Measurements from ENCODE around the gene SGO2. TPM values are rescaled to one million over a fixed set of nuclear protein-coding genes. Genes with fewer than 3 reads are reported as not detected.

SGO2 gene
- total and polyA plus RNA-seq, 10 of the 15 experiments (the other 5 are each of a cell fraction or from before 2014, with no cell fraction given): 15.8 to 55.2 (median 24.3) TPM

- H3K4me1 ChIP-seq (ENCODE audit: control insufficient read depth, insufficient read depth, low read length): no peaks in the 10 kb centered on the region
- ATAC-seq: no peak
- CTCF ChIA-PET: no interaction called here
- H3K27me3 ChIP-seq (replicated peaks in 1 of 2; ENCODE audit: control insufficient read depth in 2 of 2, insufficient read depth in 2 of 2, low read length in 1 of 2): no peaks in the 10 kb centered on the region
- no peak for DNase-seq (ENCODE audit: low read depth, low spot score)
- H3K4me3 ChIP-seq: no peak overlapping the region
- no peak for TF ChIP-seq ZNF592 (IDR thresholded peaks at IDR 0.05)
- no peak for TF ChIP-seq POLR2A (IDR thresholded peaks at IDR 0.05; ENCODE audit: low read depth, low read length)
- TF ChIP-seq MAX (IDR thresholded peaks at IDR 0.05; ENCODE audit: low read depth, low read length): no peak
- no peak for TF ChIP-seq NFXL1 (IDR thresholded peaks at IDR 0.05; ENCODE audit: borderline replicate concordance)
- TF ChIP-seq EGR1 (IDR thresholded peaks at IDR 0.05; ENCODE audit: borderline replicate concordance in 1 of 2, low read depth in 2 of 2, low read length in 2 of 2): no peak
- TF ChIP-seq YBX1 (IDR thresholded peaks at IDR 0.05): no peak
- TF ChIP-seq MLLT1 (IDR thresholded peaks at IDR 0.05): no peak
- no peak for TF ChIP-seq CBX5 (IDR thresholded peaks at IDR 0.05; ENCODE audit: low read depth)
- TF ChIP-seq IKZF1 (conservative IDR thresholded peaks at IDR 0.05): no peak
- TF ChIP-seq CHD1 (IDR thresholded peaks at IDR 0.05; ENCODE audit: low read depth, low read length): no peak
- no peak for TF ChIP-seq CREB1 (IDR thresholded peaks at IDR 0.05; ENCODE audit: low read depth)
- intact Hi-C loops (cut with micrococcal nuclease; ENCODE audit: unreplicated experiment) (no loop called here), in situ Hi-C loops (cut with MboI) (no loop called here)
- SMC1A ChIA-PET (ENCODE audit: uncharacterized antibody, unreplicated experiment): interaction anchor here (0.6 to 1.0 kb wide), 4 partner anchors 10 to 119 kb away, joined by 3 to 4 read pairs (median 3); no protein-coding TSS in a partner anchor
- no peaks in the 10 kb centered on the region for H3K9me3 ChIP-seq (replicated peaks; ENCODE audit: control insufficient read depth, insufficient read depth, low read length)
- H3K36me3 ChIP-seq (ENCODE audit: control insufficient read depth in 2 of 2, insufficient read depth in 2 of 2, low read length in 1 of 2): no peaks in the 10 kb centered on the region
- no peak overlapping the region for H3K27ac ChIP-seq (ENCODE audit: control insufficient read depth, insufficient read depth)
- no peaks in the 10 kb centered on the region for H3K79me2 ChIP-seq (ENCODE audit: control insufficient read depth, insufficient read depth, low read length)
- H3K4me2 ChIP-seq (ENCODE audit: control insufficient read depth, insufficient read depth): no peak overlapping the region
- no TSS peak for BruUV-seq (replicated peaks)
- no peak overlapping the region for H3K9ac ChIP-seq (ENCODE audit: control insufficient read depth, insufficient read depth, low read length)
- no peak for FAIRE-seq
- H4K20me1 ChIP-seq (ENCODE audit: control insufficient read depth, insufficient read depth): no peaks in the 10 kb centered on the region
- 12% methylated on average over 3 of the region's 3 CpGs for WGBS (ENCODE audit: insufficient coverage, insufficient replicate concordance, low lambda C conversion rate, missing lambda C conversion rate)
- POLR2A ChIA-PET: interaction anchor here (0.8 to 1.2 kb wide), 2 partner anchors 114 to 214 kb away, joined by 3 read pairs; no protein-coding TSS in a partner anchor
- no peak overlapping the region for H2AFZ ChIP-seq (ENCODE audit: control insufficient read depth, low read depth, low read length)
- RAD21 ChIA-PET (ENCODE audit: unreplicated experiment): no interaction called here
These were observed 78.0 kb downstream of the SGO2 start for GRCh38 chr2:200603972-200604371.

Data from GM12878 (cell line).